ENCODE results near the gene TRIM72.
"Not testable (repeated sequence)": the region's sequence is repeated elsewhere in the genome, so short reads cannot be mapped to it uniquely, and the experiment has no call there.

Gene TRIM72

DNA sequence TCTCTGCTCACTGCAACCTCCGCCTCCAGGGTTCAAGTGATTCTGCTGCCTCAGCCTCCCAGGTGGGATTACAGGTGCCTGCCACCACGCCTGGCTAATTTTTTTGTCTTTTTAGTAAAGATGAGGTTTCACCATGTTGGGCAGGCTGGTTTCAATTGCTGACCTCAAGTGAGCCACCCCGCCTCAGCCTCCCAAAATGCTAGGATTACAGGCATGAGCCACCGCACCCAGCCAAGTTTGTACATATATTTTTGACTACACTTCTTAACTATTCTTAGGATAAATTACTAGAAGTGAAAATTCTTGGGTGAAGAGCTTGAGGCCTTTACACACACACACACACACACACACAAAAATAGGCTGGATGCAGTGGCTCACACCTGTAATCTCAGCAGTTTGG is 44.4 kb downstream of the TRIM72 start:
- no peak for DNase-seq

GRCh38 chr16:31260136-31260931 is 46.4 kb downstream of the TRIM72 start:
- DNase-seq: no peak

- no peak for DNase-seq
Observed at GRCh38 chr16:31262084-31262483, 48.2 kb downstream of the TRIM72 start.

DNA sequence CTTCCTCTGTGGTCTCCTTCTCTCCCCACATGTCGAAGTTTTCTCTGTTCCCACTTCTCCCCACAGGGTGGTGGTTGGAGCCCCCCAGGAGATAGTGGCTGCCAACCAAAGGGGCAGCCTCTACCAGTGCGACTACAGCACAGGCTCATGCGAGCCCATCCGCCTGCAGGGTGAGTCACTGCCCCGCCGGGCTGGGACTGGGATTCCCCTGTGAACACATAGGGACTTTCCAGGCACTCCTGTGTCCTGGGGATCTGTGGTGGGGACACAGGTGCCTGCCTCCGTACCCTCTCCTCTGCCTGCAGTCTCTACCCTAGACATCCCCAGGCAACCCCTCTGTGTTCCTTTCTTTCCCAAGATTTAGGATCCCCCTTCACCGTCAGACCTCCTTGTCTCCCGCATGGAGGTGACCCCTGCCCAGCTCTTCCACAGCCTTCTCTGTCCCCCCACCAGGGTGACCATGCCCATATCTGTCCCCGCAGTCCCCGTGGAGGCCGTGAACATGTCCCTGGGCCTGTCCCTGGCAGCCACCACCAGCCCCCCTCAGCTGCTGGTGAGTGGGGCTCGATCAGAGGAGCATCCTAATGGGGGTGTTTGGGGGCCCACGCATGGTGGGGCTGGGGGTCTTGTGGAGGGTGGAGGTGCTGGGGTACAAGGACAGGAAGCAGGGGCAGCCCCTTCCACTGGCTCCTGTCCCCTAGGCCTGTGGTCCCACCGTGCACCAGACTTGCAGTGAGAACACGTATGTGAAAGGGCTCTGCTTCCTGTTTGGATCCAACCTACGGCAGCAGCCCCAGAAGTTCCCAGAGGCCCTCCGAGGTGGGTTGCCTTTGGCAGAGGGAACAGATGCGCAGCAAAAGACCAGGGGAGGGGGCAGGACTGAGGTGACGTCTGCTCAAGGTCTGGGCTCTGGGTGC is 51.7 kb downstream of the TRIM72 start:
- DNase-seq: no peak

- DNase-seq: no peak
Observed at GRCh38 chr16:31267332-31268032, 53.6 kb downstream of the TRIM72 start.

DNA sequence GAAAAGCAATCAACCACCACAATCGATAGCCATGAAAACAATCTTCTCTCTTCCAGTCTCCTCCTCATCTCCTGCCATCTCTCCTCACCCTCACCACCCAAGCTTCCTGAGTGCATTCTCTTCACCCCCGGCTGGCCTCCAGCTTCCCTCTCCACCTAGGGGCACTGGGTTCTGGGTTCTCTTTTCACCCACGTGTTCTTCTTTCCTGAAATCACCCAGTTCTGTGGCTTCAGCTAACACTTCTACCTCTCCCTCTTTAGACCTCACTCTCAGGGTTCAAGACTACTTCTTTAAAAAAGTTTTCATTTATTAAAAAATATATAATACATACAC is 54.1 kb downstream of the TRIM72 start:
- DNase-seq: no peak

- DNase-seq: no peak
Observed at GRCh38 chr16:31268891-31269290, 55.0 kb downstream of the TRIM72 start.

- DNase-seq: no peak
Observed at GRCh38 chr16:31269541-31269940, 55.6 kb downstream of the TRIM72 start.

DNA sequence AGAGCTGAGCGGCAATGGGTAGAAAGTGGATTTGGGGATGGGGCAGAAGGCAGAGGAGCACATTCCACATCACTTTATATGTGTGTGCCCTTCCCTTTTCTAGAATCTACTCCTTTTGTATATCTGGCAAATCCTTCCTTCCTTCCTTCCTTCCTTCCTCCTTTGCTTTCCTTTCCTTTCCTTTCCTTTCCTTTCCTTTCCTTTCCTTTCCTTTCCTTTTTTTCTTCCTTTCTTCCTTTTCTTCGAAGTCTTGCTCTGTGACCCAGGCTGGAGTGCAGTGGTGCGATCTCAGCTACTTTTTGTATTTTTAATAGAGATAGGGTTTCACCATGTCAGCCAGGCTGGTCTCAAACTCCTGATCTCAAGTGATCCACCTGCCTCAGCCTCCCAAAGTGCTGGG is 56.1 kb downstream of the TRIM72 start:
- DNase-seq: not testable (repeated sequence)

- no peak for DNase-seq
Observed at GRCh38 chr16:31270795-31271194, 56.9 kb downstream of the TRIM72 start.

DNA sequence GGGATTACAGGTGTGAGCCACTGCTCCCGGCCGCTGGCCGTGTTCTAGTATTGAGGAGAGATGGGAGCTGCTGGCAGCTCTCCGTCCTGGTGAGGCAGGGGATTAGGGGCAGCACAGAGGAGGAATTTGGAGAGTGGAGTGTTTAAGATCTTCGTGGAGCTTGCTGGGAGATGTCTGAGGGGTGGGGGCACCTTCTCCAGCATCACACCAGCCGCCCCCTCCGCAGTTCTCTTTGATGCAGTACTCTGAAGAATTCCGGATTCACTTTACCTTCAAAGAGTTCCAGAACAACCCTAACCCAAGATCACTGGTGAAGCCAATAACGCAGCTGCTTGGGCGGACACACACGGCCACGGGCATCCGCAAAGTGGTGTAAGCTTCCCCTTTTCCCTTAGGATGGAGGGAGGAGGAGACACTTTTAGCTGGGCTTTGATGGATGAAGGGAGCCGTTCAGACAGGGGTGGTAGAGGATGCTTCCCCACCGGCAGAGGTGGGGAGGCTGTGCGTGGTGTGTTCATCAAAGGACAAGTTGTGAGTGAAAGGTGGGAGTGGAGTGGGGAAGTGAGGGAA is 57.8 kb downstream of the TRIM72 start:
- no peak for DNase-seq

DNA sequence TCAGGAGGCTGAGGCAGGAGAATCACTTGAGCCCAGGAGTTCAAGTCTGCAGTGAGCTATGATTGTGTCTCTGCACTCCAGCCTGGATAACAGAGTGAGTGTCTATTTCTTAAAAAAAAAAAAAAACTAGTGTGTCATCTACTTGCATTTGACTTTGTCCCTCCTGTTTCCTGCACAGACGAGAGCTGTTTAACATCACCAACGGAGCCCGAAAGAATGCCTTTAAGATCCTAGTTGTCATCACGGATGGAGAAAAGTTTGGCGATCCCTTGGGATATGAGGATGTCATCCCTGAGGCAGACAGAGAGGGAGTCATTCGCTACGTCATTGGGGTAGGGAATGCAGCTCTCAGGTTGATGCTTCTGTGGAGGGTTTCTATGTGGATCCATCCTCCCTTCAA is 59.3 kb downstream of the TRIM72 start:
- DNase-seq: no peak

- no peak for DNase-seq
Observed at GRCh38 chr16:31273676-31274075, 59.8 kb downstream of the TRIM72 start.

DNA sequence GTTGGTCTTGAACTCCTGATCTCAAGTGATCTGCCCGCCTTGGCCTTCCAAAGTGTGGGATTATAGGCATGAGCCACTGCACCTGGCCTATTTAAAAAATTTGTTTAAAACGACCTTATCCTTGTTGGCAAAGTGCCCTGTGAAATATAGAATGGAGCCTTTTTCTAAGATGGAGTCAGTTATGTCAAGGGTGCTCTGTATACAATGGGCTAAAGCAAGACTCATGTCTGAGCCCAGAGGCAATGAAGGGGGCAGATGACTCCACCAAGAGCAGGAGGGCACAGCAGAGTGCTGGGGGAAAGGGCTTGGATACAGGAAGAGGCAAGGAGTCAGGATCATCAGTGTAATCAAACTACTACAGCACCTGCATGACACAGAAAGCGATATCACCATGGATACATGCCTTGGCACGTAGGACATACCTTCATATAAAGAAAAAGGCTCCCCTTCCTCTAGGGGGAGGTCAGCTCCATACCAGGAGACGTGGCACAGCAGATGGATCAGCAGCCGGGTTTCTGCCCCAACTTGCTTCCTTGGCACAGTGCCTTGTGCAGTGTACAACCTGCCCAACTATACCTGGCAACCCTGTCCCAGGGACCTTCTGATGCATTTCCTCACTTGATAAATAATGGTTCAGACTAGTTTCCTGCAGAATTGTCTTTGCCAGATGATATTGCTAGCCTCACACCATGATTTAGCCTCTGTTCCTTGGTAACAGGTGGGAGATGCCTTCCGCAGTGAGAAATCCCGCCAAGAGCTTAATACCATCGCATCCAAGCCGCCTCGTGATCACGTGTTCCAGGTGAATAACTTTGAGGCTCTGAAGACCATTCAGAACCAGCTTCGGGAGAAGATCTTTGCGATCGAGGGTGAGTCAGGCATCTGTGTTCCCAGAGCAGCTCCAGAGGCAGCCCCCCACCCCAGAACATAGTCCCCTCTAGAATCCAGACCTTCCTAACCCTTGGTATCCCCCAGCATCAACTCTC is 61.2 kb downstream of the TRIM72 start:
- DNase-seq: no peak

- no peak for DNase-seq
Observed at GRCh38 chr16:31276600-31276999, 62.7 kb downstream of the TRIM72 start.

- no peak for DNase-seq
Observed at GRCh38 chr16:31277659-31278260, 63.8 kb downstream of the TRIM72 start.

DNA sequence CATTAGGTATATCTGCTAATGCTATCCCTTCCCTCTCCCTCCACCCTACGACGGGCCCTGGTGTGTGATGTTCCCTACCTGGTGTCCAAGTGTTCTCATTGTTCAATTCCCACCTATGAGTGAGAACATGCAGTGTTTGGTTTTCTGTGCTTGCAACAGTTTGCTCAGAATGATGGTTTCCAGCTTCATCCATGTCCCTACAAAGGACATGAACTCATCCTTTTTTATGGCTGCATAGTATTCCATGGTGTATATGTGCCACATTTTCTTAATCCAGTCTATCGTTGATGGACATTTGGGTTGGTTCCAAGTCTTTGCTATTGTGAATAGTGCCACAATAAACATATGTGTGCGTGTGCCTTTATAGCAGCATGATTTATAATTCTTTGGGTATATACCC is 64.9 kb downstream of the TRIM72 start:
- DNase-seq: not testable (repeated sequence)
